Adrenal gland (tissue), 5 donors: ENCODE results near the gene RSU1.

Experiments
- POLR2A ChIP-seq, 2 donors: fragments of 450-650 bp; IDR thresholded peaks; one replicate each; pipeline ENCODE4 v1.6.1; 2017; ENCODE audit warnings: antibody characterized with exemption in 2 of 2, mild to moderate bottlenecking in 2 of 2, moderate library complexity in 1 of 2
- TF ChIP-seq, protein P1 (sequence below), 6 experiments: fragments of 450-650 bp in 4 of 6; fragments of 200-600 bp in 2 of 6; sonication (generic) in 1 of 6; IDR thresholded peaks; 1 replicate in 5 of 6; 2 replicates in 1 of 6; pipeline versions ENCODE4 v1.5.1 to v1.8.0; 2016 to 2021; ENCODE audit warnings: antibody characterized with exemption in 6 of 6, mild to moderate bottlenecking in 2 of 6, moderate library complexity in 1 of 6
- donor health status: DM: no; HTN: no; CAD: no.

DNA sequence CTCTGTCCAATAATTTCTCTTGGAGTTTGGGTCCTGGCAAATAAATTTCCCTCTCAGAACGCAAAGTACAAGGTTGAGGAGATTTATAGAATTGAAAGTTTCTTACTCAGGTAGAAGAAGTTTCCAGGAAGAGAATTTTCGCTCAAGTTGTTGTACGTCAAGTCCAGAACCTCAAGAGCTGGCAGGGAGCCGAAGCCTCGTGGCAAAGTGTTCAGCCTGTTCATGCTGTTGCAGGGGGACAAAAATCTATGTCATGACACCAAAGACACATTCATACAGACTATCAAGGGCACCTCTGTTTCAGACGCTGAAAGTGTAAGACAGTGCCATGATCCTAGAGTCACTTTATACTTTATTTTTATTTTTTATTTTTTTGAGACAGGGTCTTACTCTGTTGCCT lies 62.5 kb downstream of the RSU1 start:
- TF ChIP-seq, protein P1, sequence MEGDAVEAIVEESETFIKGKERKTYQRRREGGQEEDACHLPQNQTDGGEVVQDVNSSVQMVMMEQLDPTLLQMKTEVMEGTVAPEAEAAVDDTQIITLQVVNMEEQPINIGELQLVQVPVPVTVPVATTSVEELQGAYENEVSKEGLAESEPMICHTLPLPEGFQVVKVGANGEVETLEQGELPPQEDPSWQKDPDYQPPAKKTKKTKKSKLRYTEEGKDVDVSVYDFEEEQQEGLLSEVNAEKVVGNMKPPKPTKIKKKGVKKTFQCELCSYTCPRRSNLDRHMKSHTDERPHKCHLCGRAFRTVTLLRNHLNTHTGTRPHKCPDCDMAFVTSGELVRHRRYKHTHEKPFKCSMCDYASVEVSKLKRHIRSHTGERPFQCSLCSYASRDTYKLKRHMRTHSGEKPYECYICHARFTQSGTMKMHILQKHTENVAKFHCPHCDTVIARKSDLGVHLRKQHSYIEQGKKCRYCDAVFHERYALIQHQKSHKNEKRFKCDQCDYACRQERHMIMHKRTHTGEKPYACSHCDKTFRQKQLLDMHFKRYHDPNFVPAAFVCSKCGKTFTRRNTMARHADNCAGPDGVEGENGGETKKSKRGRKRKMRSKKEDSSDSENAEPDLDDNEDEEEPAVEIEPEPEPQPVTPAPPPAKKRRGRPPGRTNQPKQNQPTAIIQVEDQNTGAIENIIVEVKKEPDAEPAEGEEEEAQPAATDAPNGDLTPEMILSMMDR (IDR thresholded peaks at IDR 0.05) = no peak
- TF ChIP-seq POLR2A (IDR thresholded peaks at IDR 0.05) = no peak
